Astrocyte (in vitro differentiated cells and primary cell): ENCODE measurements around the gene ZGPAT.

Source experiments
- CTCF ChIP-seq: IDR thresholded peaks from 2 replicates; pipeline ENCODE4 v1.5.1; 2011; ENCODE audit warnings: low read depth, mild to moderate bottlenecking, inconsistent platforms, low read length, moderate library complexity; ENCODE audit not compliant: insufficient read depth
- EZH2 ChIP-seq: IDR thresholded peaks from 2 replicates; pipeline ENCODE4 v1.6.1; 2012; ENCODE audit warnings: mild to moderate bottlenecking, low read length, inconsistent platforms; ENCODE audit not compliant: insufficient read depth

GRCh38 chr20:63758152-63758551 is 50.3 kb downstream of the ZGPAT start:
- TF ChIP-seq CTCF: no peak
- no peak for TF ChIP-seq EZH2
